Measurements from ENCODE around the gene CDK17. TPM values are rescaled to one million over a fixed set of nuclear protein-coding genes. Genes with fewer than 3 reads are reported as not detected.
A peak's percentile ranks its signal among the peaks of the same experiment; 100 is the strongest.
"Not testable (repeated sequence)": the region's sequence is repeated elsewhere in the genome, so short reads cannot be mapped to it uniquely, and the experiment has no call there.

The CDK17 gene
- total and polyA plus RNA-seq, 2 donors (not counting 1 experiment from before 2014, with no cell fraction given): 50.0 to 109 TPM

DNA sequence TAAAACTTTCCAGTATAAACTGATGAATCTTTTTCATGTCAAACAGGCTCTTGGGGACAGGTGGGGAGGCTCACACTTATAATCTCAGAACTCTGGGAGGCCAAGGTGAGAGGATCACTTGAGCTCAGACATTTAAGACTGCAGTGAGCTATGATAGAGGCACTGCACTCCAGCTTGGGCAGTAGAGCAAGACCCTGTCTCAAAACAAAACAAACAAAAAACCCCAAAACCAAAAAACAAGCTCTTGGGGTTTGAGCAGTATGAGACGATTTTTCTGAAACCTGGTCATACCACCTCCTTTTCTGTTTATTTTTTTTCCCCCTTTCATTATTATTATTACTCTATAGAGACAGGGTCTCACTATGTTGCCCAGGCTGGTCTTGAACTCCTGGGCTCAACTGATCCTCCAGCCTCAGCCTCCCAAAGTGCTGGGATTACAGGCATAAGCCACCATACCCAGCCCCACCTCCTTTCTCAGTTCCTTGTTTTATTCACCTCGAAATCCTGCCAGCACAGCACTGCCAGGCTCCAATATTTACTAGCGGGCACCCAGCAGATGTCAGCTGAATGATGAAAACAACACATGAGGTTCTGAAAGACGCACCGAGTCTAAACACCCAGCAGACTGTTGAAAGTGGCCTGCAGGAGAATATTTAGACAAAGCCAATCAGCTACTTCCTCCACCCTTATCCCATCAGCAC is 19.5 kb upstream of the CDK17 start:
- Histone ChIP-seq H3K9ac (ENCODE audit: insufficient read depth, low read length) (no peak overlapping the region), H2AFZ (ENCODE audit: low read length) (no peak overlapping the region), H3K27ac (ENCODE audit: insufficient read depth, low read length) (no peak overlapping the region), H3K36me3 (ENCODE audit: control insufficient read depth, insufficient read depth, low read length) (no peaks in the 10 kb centered on the region), H3K4me2 (ENCODE audit: extremely low read depth, insufficient read depth, low read length) (no peak overlapping the region), H3K9me3 (ENCODE audit: control insufficient read depth, insufficient read depth, low read depth, low read length) (no peaks in the 10 kb centered on the region), H3K4me1 (ENCODE audit: control insufficient read depth, extremely low read depth, insufficient read depth, low read length) (peaks cover 2% of the 10 kb centered on the region), H3K79me2 (ENCODE audit: control insufficient read depth, insufficient read depth, low read length) (no peaks in the 10 kb centered on the region), H3K27me3 (ENCODE audit: control insufficient read depth, insufficient read depth, low read length) (no peaks in the 10 kb centered on the region), H3K4me3 (replicated peaks in 1 of 4; ENCODE audit: control extremely low read depth in 1 of 4, insufficient read depth in 1 of 4, low read depth in 3 of 4, low read length in 4 of 4) (no peak overlapping the region), H4K20me1 (ENCODE audit: control insufficient read depth, extremely low read depth, insufficient read depth, low read length) (no peaks in the 10 kb centered on the region)
- DNase-seq (ENCODE audit: low read depth in 2 of 2): no peak
- no peak for TF ChIP-seq EZH2 (IDR thresholded peaks at IDR 0.05; ENCODE audit: low read length, missing control alignments)

DNA sequence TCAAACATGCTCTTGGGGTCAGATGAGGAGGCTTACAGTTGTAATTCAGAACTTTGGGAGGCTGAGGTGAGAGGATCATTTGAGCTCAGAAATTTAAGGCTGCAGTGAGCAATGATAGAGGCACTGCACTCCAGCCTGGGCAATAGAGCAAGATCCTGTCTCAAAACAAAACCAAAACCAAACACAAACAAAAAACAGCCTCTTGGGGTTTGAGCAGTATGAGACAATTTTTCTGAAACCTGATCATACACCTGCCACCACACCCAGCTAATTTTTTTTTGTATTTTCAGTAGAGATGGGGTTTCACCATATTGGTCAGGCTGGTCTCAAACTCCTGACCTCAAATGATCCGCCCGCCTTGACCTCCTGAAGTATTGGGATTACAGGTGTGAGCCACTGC is 17.4 kb upstream of the CDK17 start:
- not testable (repeated sequence) for H3K4me3 ChIP-seq (replicated peaks in 1 of 4; ENCODE audit: control extremely low read depth in 1 of 4, insufficient read depth in 1 of 4, low read depth in 3 of 4, low read length in 4 of 4); H3K79me2 ChIP-seq (ENCODE audit: control insufficient read depth, insufficient read depth, low read length); H3K4me2 ChIP-seq (ENCODE audit: extremely low read depth, insufficient read depth, low read length); DNase-seq (ENCODE audit: low read depth in 2 of 2); H3K27me3 ChIP-seq (ENCODE audit: control insufficient read depth, insufficient read depth, low read length); H3K9me3 ChIP-seq (ENCODE audit: control insufficient read depth, insufficient read depth, low read depth, low read length); H3K4me1 ChIP-seq (ENCODE audit: control insufficient read depth, extremely low read depth, insufficient read depth, low read length); H3K9ac ChIP-seq (ENCODE audit: insufficient read depth, low read length); H3K36me3 ChIP-seq (ENCODE audit: control insufficient read depth, insufficient read depth, low read length); H3K27ac ChIP-seq (ENCODE audit: insufficient read depth, low read length); H4K20me1 ChIP-seq (ENCODE audit: control insufficient read depth, extremely low read depth, insufficient read depth, low read length); H2AFZ ChIP-seq (ENCODE audit: low read length)

DNA sequence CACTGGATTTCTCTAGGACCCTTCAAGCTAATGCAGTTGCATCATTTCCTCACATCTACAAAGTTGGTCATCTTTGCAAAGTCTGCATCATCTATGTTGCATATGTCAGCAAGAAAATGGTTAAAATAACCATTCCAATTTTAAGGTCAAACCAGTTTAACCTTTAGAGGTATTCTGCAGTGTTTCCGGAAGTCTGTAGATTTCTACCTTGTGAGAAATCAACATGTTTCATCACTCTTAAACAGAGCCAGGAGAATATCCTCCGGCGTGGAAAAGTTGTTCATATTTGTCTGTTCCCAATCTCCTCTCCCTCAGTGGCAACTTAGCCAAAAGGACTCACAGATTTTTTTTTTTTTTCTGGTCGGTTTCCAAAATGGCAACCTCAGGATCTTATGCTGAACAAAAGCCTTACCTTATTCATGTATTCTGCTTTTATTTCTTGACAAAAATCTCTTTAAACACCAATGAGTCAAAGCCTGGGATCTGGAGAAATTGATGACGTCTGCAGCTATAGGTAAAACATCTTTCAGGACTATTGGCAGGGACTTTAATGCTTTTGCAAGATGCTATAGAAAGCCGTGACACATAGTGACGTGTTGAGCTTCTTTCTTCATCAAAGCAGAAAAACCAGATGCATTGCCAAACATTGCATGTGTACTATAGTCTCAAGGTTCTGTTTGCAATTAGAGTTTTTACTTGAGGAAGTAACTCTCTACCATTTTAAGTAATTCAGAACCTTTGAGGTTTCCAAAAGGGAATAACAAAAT is 16.0 kb upstream of the CDK17 start:
- no peak overlapping the region for H2AFZ ChIP-seq (ENCODE audit: low read length)
- no peaks in the 10 kb centered on the region for H3K27me3 ChIP-seq (ENCODE audit: control insufficient read depth, insufficient read depth, low read length)
- peaks cover 2% of the 10 kb centered on the region for H3K4me1 ChIP-seq (ENCODE audit: control insufficient read depth, extremely low read depth, insufficient read depth, low read length)
- H3K4me2 ChIP-seq (ENCODE audit: extremely low read depth, insufficient read depth, low read length): peak overlapping the region; percentile 27
- no peaks in the 10 kb centered on the region for H4K20me1 ChIP-seq (ENCODE audit: control insufficient read depth, extremely low read depth, insufficient read depth, low read length)
- H3K27ac ChIP-seq (ENCODE audit: insufficient read depth, low read length): peak overlapping the region; percentile 13
- no peak overlapping the region for H3K4me3 ChIP-seq (replicated peaks in 1 of 4; ENCODE audit: control extremely low read depth in 1 of 4, insufficient read depth in 1 of 4, low read depth in 3 of 4, low read length in 4 of 4)
- no peaks in the 10 kb centered on the region for H3K79me2 ChIP-seq (ENCODE audit: control insufficient read depth, insufficient read depth, low read length)
- no peak overlapping the region for H3K9ac ChIP-seq (ENCODE audit: insufficient read depth, low read length)
- H3K36me3 ChIP-seq (ENCODE audit: control insufficient read depth, insufficient read depth, low read length): no peaks in the 10 kb centered on the region
- TF ChIP-seq EZH2 (IDR thresholded peaks at IDR 0.05; ENCODE audit: low read length, missing control alignments): no peak
- TF ChIP-seq, protein P1, sequence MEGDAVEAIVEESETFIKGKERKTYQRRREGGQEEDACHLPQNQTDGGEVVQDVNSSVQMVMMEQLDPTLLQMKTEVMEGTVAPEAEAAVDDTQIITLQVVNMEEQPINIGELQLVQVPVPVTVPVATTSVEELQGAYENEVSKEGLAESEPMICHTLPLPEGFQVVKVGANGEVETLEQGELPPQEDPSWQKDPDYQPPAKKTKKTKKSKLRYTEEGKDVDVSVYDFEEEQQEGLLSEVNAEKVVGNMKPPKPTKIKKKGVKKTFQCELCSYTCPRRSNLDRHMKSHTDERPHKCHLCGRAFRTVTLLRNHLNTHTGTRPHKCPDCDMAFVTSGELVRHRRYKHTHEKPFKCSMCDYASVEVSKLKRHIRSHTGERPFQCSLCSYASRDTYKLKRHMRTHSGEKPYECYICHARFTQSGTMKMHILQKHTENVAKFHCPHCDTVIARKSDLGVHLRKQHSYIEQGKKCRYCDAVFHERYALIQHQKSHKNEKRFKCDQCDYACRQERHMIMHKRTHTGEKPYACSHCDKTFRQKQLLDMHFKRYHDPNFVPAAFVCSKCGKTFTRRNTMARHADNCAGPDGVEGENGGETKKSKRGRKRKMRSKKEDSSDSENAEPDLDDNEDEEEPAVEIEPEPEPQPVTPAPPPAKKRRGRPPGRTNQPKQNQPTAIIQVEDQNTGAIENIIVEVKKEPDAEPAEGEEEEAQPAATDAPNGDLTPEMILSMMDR (conservative IDR thresholded peaks at IDR 0.05 in 1 of 2, IDR thresholded peaks at IDR 0.05 in 1 of 2; ENCODE audit: low read depth in 1 of 2, low read length in 2 of 2): no peak
- H3K9me3 ChIP-seq (ENCODE audit: control insufficient read depth, insufficient read depth, low read depth, low read length): no peaks in the 10 kb centered on the region
- peak; percentile 76 to 98 for DNase-seq (ENCODE audit: low read depth in 2 of 2)

DNA sequence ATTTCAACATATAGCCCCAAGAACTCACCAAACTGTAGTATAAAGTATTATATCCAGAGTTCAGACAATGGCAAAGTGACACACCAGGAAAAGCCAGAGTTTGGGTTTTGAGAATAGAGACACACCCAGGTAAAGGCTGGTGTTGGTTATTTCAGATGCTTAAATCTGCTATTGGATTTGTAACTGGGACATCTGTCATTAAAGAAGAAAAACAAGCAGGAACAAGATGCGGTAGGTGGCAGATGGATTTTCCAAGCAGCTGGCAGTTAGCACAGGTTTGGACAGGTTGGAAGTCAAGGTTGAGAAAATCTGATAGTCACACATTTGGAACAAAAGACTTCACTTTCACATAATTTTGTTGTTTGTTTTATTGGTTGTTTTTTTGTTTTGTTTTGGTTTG is 14.4 kb upstream of the CDK17 start:
- Histone ChIP-seq H3K4me2 (ENCODE audit: extremely low read depth, insufficient read depth, low read length) (no peak overlapping the region), H3K27me3 (ENCODE audit: control insufficient read depth, insufficient read depth, low read length) (no peaks in the 10 kb centered on the region), H3K9me3 (ENCODE audit: control insufficient read depth, insufficient read depth, low read depth, low read length) (no peaks in the 10 kb centered on the region), H3K4me1 (ENCODE audit: control insufficient read depth, extremely low read depth, insufficient read depth, low read length) (peaks cover 2% of the 10 kb centered on the region), H2AFZ (ENCODE audit: low read length) (no peak overlapping the region), H3K79me2 (ENCODE audit: control insufficient read depth, insufficient read depth, low read length) (no peaks in the 10 kb centered on the region), H4K20me1 (ENCODE audit: control insufficient read depth, extremely low read depth, insufficient read depth, low read length) (no peaks in the 10 kb centered on the region), H3K36me3 (ENCODE audit: control insufficient read depth, insufficient read depth, low read length) (no peaks in the 10 kb centered on the region), H3K27ac (ENCODE audit: insufficient read depth, low read length) (no peak overlapping the region), H3K4me3 (replicated peaks in 1 of 4; ENCODE audit: control extremely low read depth in 1 of 4, insufficient read depth in 1 of 4, low read depth in 3 of 4, low read length in 4 of 4) (no peak overlapping the region), H3K9ac (ENCODE audit: insufficient read depth, low read length) (no peak overlapping the region)
- TF ChIP-seq, protein P1 (conservative IDR thresholded peaks at IDR 0.05 in 1 of 2, IDR thresholded peaks at IDR 0.05 in 1 of 2; ENCODE audit: low read depth in 1 of 2, low read length in 2 of 2): no peak
- DNase-seq (ENCODE audit: low read depth in 2 of 2): no peak

All from fibroblast of lung (primary cell).